ENCODE data around the gene SLC7A4. TPM values are rescaled to one million over a fixed set of nuclear protein-coding genes. Genes with fewer than 3 reads are reported as not detected.
"Not testable (repeated sequence)": the region's sequence is repeated elsewhere in the genome, so short reads cannot be mapped to it uniquely, and the experiment has no call there.

The SLC7A4 gene, protein sequence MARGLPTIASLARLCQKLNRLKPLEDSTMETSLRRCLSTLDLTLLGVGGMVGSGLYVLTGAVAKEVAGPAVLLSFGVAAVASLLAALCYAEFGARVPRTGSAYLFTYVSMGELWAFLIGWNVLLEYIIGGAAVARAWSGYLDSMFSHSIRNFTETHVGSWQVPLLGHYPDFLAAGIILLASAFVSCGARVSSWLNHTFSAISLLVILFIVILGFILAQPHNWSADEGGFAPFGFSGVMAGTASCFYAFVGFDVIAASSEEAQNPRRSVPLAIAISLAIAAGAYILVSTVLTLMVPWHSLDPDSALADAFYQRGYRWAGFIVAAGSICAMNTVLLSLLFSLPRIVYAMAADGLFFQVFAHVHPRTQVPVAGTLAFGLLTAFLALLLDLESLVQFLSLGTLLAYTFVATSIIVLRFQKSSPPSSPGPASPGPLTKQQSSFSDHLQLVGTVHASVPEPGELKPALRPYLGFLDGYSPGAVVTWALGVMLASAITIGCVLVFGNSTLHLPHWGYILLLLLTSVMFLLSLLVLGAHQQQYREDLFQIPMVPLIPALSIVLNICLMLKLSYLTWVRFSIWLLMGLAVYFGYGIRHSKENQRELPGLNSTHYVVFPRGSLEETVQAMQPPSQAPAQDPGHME
- under 1 TPM in 2 of 3 donors, not detected in 1; 0.10 to 0.13 TPM for total RNA-seq

DNA sequence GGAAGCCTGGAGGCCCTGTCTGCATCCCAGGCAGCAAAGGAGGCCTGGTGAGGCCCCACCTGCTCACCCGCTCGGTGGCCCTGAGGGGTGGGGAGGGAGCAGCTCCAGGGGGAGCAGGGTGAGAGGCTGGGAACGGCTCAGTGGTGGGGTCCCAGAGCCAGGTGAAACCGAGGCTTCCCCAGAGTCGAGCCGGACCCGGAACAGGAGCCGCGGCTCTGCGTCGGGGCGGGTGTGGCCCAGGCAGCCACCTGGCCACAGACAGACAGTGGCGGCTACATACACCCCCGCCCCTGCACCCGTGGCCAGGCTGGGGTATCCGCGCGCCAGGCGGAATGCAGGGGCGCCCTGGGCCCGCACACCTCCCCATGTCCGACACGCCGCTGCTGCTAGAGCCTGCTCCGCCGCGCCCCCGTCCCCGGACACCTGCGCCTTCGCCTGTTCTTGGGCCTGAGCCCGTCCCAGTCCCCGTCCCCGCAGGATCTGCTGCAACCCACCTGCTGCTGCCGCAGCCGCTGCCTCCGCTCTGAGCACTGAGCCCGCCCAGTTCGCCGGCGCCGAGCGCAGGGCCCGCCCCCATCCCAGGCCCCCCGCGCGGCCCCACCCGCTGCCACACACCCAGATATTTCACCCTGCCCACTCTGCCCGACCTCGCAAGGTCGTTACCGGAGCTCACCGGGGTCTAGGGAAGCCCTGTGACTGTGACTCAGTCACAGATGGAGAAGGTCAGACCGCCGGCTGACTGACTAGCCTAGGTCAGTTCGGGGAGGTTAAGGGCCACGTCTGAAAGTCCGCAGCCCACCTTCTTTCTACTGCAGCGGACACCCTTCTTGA, at the start of gene SLC7A4:
Gene SLC7A4 (minus strand): TSS at position 525 of the 831 bp plus-strand sequence. CDS start 749 bp downstream, outside the sequence.
- H3K4me1 Mint-ChIP-seq (ENCODE audit: low read depth) = no peaks in the 10 kb centered on the region
- peak; percentile 69 to 71 for ATAC-seq
- DNase-seq = no peak
- no peaks in the 10 kb centered on the region for H3K36me3 Mint-ChIP-seq (ENCODE audit: insufficient read depth)
- H3K27me3 Mint-ChIP-seq (ENCODE audit: low read depth) = peaks cover 35% of the 10 kb centered on the region
- H3K4me3 Mint-ChIP-seq = no peak within 1 kb of the TSS
- no peaks in the 10 kb centered on the region for H3K9me3 Mint-ChIP-seq

DNA sequence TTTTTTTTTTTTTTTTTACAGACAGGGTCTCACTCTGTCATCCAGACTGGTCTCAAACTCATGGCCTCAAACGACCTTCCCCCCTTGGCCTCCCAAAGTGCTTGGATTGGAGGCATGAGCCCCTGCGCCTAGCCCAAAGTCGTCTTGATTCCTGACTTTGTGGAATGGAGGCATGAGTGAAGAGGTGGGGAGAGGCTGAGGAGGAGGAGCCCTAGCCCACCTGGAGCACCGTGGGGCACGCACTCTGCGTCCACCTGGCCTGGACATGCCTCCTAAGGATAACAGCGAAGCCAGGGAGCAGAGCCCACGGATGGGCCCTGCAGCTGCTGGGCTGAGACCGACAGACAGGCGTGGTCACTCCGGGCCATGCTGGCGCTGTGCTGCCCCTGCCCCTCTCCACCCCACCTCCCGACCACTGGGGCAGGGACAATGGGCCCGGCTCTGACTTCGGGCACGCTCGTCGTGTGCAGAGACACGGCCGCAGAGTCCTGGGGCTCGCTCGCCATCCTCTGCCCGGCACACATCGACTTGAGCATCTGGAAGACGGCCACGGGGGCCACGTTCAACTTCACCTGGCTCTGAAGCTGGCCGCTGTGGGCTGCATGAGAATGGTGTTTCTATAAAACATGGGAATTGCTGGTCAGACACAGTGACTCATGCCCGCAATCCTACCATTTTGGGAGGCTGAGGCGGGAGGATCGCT, 48.2 kb upstream of the SLC7A4 start:
- Mint-ChIP-seq H3K36me3 (ENCODE audit: insufficient read depth) (no peaks in the 10 kb centered on the region), H3K4me1 (ENCODE audit: low read depth) (no peaks in the 10 kb centered on the region), H3K27me3 (ENCODE audit: low read depth) (peaks cover 4% of the 10 kb centered on the region), H3K4me3 (no peak overlapping the region), H3K9me3 (no peaks in the 10 kb centered on the region)
- DNase-seq = no peak
- ATAC-seq = no peak

DNA sequence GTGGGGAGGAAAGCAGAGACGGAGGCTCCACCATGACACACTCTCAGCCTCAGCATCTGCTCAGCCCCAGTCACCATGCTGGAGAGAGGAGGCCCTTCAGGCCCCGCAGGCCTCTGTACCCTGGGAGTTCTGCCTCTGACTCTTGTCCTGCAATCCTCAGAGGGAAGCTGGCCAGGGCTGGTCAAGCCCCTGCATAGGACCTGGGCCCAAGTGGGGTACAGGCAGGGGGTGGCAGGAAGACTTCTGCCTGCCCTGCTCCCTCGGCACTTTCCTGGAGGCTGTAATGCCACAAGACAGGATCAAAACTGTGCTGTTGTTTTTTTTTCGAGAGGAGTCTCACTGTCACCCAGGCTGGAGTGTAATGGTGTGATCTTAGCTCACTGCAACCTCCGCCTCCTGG, 47.1 kb upstream of the SLC7A4 start:
- no peak for ATAC-seq
- Mint-ChIP-seq H3K4me3 (no peak overlapping the region), H3K9me3 (no peaks in the 10 kb centered on the region), H3K4me1 (ENCODE audit: low read depth) (no peaks in the 10 kb centered on the region), H3K27me3 (ENCODE audit: low read depth) (peaks cover 3% of the 10 kb centered on the region), H3K36me3 (ENCODE audit: insufficient read depth) (no peaks in the 10 kb centered on the region)
- no peak for DNase-seq

DNA sequence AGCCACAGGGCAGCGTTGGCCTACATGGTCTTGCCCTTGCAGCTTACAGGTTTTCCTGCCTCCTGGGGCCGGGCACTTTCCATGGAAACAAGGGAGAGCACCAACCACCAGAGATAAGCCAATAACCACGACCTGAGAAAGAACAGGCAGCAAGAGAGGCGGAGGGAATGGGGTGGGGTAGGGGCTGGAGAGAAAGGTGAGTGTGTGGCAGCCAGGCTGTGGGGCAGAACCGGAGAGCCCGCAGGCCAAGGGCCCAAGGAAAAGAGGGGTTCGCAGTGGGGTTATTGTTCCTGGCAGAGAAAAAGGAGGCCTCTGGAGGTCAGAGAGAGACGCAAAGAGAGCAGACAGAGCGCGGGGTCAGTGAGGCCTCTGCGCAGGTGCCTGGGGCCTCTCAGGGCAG, 46.6 kb upstream of the SLC7A4 start:
- Mint-ChIP-seq H3K9me3 (no peaks in the 10 kb centered on the region), H3K4me1 (ENCODE audit: low read depth) (no peaks in the 10 kb centered on the region), H3K36me3 (ENCODE audit: insufficient read depth) (no peaks in the 10 kb centered on the region), H3K4me3 (no peak overlapping the region), H3K27me3 (ENCODE audit: low read depth) (peaks cover 3% of the 10 kb centered on the region)
- ATAC-seq = no peak
- no peak for DNase-seq

DNA sequence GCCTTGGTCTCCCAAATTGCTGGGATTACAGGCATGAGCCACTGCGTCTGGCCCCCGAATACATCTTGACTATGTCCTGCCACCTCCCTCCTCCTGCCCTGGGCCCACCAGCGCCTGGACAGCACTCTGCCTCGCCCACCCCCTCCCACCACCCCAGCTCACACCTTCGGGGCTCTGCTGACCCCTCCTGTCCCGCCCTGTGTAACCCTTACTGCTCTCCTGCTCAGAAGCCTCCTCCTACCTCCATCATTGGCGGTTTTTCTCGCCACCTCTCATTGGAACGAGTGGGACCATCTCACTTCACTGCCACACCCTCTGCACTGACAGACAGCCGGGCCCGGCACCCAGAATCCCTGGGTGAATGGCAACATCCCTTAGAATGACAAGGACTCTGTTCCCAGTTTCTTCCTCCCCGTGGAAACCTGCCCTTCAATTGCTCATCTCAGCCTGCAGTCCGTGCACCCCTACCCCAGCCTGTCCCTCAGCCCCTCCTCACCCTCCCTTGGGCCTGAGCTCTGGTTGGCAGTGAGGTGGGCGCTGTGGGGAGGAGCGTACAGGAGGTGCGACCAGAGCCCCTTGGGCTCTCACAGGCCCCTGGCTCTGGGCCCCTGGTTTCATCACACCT, 45.6 kb upstream of the SLC7A4 start:
- H3K36me3 Mint-ChIP-seq (ENCODE audit: insufficient read depth) = no peaks in the 10 kb centered on the region
- peaks cover 3% of the 10 kb centered on the region for H3K27me3 Mint-ChIP-seq (ENCODE audit: low read depth)
- no peak for ATAC-seq
- no peaks in the 10 kb centered on the region for H3K9me3 Mint-ChIP-seq
- H3K4me3 Mint-ChIP-seq = no peak overlapping the region
- DNase-seq = no peak
- H3K4me1 Mint-ChIP-seq (ENCODE audit: low read depth) = no peaks in the 10 kb centered on the region

DNA sequence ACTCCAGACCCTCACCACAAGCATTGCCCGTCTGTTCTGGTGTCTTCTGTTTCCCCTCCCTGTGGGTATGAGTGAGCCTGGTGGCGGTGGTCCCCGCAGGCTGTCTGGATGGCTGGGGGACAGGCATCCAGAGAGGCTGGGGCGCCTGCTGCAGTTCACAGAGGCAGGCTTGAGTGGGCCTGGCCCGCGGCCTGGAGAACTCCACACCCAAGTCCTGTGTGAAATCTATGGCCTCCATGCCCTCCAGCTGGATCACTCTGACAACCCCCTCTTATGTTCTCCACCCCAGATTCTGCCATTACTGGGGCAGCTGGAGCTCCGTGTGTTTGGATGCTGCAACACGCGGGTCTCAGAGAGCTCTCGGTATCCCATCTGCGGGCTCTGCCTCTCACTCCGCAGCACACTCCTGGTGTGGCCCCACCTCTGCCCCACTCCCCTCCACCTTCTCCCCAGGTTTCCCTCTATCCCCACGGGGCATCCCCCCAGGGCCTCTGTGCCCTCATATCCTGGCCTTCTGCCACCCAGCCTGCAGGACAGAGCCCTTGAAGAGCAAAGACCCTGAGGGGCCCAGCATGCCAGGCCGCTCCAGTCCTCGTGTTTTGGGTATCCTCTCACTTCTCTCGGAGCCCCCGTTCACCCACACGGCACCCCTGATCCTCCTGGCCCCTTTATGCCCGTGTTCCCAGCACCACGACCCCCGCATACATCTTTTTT, 44.7 kb upstream of the SLC7A4 start:
- no peak for ATAC-seq

DNA sequence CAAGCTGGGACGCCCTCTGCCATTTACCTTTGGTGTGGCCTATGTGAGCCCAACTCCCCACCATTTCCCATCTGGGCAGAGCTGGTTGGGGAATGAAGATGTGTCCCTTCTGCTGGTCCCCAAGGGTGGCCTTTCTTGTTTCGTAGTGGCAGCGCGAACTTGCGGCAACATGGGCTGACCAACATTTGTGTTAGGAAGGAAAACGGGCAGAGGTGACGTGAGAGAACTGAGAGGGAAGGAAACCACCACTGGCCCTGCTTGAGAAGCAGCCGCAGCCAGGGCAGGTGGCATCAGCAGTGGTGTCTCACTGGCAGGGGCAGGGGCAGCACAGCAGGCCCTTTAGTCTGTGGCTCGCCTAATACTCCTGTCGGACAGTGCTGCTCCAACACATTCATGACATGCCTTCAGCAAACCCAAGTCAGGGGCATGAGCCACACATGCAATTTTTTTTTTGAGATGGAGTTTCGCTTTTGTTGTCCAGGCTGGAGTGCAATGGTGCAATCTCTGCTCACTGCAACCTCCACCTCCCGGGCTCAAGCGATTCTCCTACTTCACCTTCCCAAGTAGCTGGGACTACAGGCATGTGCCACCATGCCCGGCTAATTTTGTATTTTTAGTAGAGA, 43.3 kb upstream of the SLC7A4 start:
- Mint-ChIP-seq H3K9me3 (no peaks in the 10 kb centered on the region), H3K36me3 (ENCODE audit: insufficient read depth) (no peaks in the 10 kb centered on the region), H3K4me3 (no peak overlapping the region), H3K4me1 (ENCODE audit: low read depth) (no peaks in the 10 kb centered on the region), H3K27me3 (ENCODE audit: low read depth) (peaks cover 3% of the 10 kb centered on the region)
- DNase-seq (no peak), ATAC-seq (no peak)

More for the DNA sequence above, 44.7 kb upstream of the SLC7A4 start:
- no peak for DNase-seq
- H3K4me3 Mint-ChIP-seq = no peak overlapping the region
- no peaks in the 10 kb centered on the region for H3K4me1 Mint-ChIP-seq (ENCODE audit: low read depth)
- no peaks in the 10 kb centered on the region for H3K36me3 Mint-ChIP-seq (ENCODE audit: insufficient read depth)
- peaks cover 3% of the 10 kb centered on the region for H3K27me3 Mint-ChIP-seq (ENCODE audit: low read depth)
- H3K9me3 Mint-ChIP-seq = no peaks in the 10 kb centered on the region

DNA sequence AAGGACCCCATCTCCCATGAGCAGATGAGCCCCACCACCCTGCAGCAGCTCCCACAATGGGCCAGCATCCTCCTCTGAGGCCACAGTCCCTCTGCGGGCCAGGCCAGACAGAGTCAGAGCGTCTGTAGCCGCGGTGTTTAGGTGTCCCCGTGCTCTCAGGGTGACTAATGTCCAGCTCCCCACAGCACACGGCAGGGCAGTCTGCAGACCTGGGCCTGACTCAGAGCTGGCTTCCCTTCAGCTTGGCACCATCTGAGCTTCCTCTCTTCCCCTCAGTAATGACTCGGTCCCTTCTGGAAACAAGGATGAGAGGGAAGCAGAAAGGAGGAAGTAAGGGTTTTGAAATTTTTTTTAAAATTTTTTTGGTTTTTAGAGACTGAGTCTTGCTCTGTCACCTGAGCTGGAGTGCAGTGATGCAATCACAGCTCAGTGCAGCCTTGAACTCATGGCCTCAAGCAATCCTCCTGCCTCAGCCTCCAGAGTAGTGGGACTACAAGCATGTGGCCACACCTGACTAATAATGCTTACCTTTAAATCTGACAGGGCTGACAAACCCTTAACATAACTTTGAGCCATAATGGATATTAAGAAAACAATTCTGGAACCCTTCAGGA, 41.8 kb upstream of the SLC7A4 start:
- no peak overlapping the region for H3K4me3 Mint-ChIP-seq
- DNase-seq (no peak), ATAC-seq (no peak)
- no peaks in the 10 kb centered on the region for H3K36me3 Mint-ChIP-seq (ENCODE audit: insufficient read depth)
- H3K27me3 Mint-ChIP-seq (ENCODE audit: low read depth) = peaks cover 3% of the 10 kb centered on the region
- no peaks in the 10 kb centered on the region for H3K4me1 Mint-ChIP-seq (ENCODE audit: low read depth)
- H3K9me3 Mint-ChIP-seq = no peaks in the 10 kb centered on the region

DNA sequence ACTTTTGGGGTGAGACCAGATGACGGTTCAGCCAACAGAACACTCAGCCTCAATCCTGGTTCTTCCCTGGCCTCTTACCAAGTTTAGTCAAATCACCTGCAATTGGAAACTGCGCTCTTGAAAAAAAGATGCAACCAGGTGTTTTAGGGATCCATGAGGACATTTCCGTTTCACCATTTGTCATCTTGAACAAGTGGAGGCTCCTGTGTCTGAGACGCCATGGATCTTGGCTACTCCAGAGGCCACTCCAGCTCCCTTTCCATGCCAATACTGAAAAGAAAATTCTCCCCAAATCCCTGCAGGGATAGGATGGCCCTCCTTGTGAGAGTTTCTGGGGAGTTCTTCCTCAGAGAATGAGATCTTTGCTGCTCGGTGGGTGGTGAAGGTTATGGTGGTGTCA, 41.1 kb upstream of the SLC7A4 start:
- Mint-ChIP-seq H3K4me3 (no peak overlapping the region), H3K27me3 (ENCODE audit: low read depth) (no peaks in the 10 kb centered on the region), H3K4me1 (ENCODE audit: low read depth) (no peaks in the 10 kb centered on the region), H3K9me3 (no peaks in the 10 kb centered on the region), H3K36me3 (ENCODE audit: insufficient read depth) (no peaks in the 10 kb centered on the region)
- ATAC-seq (no peak), DNase-seq (no peak)

DNA sequence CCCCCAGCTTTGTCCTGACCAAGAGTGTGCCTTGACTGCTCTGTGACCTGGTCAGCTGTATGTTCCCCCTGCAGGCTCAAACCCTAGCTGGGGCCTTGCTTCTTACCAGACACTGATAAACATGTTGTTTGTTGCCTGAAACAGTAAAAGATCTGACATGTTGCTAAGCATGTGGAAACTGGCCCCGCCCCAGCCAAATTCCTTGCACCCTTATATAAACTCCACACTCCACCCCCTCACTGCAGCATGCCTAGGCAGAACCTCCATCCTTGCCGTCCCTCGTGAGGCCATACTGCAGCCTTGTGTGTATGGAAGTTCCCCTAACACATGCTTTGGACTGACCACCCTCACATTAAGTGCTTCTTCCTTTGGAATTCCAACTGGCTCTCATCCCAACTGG, 40.7 kb upstream of the SLC7A4 start:
- no peak overlapping the region for H3K4me3 Mint-ChIP-seq
- ATAC-seq = no peak
- no peaks in the 10 kb centered on the region for H3K9me3 Mint-ChIP-seq
- no peaks in the 10 kb centered on the region for H3K36me3 Mint-ChIP-seq (ENCODE audit: insufficient read depth)
- no peaks in the 10 kb centered on the region for H3K4me1 Mint-ChIP-seq (ENCODE audit: low read depth)
- DNase-seq = no peak
- no peaks in the 10 kb centered on the region for H3K27me3 Mint-ChIP-seq (ENCODE audit: low read depth)

DNA sequence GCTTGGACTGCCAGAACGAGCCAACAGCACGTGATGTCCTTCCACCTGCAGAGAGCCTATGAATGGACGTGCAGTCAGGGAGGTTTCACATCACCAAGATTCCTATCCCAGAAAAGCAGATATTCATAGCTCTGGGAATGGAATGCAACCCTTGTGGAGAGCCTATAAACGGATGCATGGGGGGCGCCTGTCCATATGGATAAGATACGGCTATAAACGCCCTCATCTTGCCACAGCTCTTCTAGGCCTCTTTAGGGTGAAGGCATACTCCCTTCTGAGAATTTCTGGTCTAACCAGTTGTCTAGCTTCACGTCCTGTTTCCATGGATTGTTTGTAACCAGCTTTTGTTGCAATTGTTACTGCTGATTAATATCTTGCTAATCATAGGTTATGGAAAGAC, 39.4 kb upstream of the SLC7A4 start:
- H3K36me3 Mint-ChIP-seq (ENCODE audit: insufficient read depth); H3K9me3 Mint-ChIP-seq; H3K4me1 Mint-ChIP-seq (ENCODE audit: low read depth); H3K4me3 Mint-ChIP-seq; DNase-seq; ATAC-seq; H3K27me3 Mint-ChIP-seq (ENCODE audit: low read depth): not testable (repeated sequence)

DNA sequence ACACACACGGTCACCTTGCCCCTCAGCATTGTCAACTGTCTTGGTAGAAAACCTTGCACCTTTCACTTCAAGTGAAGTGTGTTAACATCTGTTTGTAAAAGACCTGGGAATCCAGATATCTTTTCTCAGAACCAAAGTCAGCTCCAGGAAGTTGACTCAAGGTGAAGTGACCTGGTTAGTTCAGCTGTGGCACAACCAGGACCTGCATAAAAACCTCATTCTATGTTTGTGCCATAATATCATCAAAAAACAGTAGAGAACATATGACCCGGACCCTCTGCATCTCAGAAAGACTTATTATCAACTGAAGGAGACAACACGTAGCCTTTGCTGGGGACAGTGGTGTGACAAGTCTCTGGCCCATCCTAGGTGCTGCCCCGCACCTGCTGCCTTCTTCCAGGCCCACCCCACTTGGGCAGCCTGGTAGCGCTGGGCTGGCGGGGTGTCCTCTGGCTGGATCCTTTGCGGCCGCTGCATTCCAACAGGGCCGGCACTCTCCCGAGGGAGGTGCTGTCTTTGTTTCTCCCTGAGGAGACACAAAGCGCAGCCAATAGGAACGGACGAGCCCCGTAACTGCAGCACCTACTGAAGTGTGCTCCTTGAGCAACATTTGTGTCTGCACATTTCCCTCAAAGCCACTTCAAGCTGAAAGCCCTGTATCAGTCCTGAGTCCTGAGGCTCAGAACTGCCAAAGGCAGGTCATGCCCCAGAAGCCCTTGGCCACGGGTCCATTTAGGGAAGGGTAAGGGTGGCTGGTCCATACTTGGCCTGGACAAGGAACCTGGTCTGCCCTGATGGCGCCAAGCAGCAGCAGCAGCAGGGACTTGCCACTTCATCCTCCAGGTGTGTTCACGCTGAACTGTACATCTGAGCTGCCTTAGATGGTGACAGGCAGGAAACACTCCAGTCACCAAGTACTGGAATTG, 38.6 kb upstream of the SLC7A4 start:
- ATAC-seq (no peak), DNase-seq (no peak)
- Mint-ChIP-seq H3K36me3 (ENCODE audit: insufficient read depth) (no peaks in the 10 kb centered on the region), H3K4me1 (ENCODE audit: low read depth) (no peaks in the 10 kb centered on the region), H3K9me3 (no peaks in the 10 kb centered on the region), H3K27me3 (ENCODE audit: low read depth) (no peaks in the 10 kb centered on the region), H3K4me3 (no peak overlapping the region)
